Stimulated activated CD4-positive, alpha-beta T cell treated with anti-CD3 and anti-CD28 coated beads, Interleukin-1b, Interleukin-23, amount 100 ng/mL, for 48 hours (primary cell): ENCODE measurements around the gene SCAI.
"Not testable (repeated sequence)": the region's sequence is repeated elsewhere in the genome, so short reads cannot be mapped to it uniquely, and the experiment has no call there.

Experiments
- DNase-seq: peaks from one replicate; pipeline ENCODE4 v3.0.0-alpha.2; 2020

Gene SCAI

DNA sequence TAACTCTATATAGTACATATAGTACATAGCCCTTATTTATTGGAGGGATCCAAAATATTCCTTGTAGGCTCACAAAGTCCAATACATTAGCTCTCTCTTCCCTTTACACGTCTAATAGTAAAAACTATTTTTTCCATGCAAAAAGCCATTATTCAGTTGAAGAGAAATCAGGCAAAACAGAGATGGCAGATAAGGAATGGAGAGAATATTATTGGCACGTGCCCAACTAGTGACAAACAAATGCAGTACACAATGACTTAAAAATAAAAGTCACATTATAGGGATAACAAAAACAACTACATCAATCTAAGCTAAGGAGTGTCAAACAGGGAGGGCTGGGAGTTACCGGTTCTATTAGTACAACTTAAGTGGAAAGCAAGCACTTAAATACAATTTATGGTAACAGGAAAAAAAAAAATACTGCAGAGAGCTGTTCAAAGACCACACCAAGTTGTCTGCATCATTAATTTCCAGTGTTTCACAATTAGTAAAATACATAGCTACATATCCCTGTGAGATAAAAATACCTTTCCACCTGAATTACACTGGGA is 4.1 kb upstream of the SCAI start:
- DNase-seq: no peak

DNA sequence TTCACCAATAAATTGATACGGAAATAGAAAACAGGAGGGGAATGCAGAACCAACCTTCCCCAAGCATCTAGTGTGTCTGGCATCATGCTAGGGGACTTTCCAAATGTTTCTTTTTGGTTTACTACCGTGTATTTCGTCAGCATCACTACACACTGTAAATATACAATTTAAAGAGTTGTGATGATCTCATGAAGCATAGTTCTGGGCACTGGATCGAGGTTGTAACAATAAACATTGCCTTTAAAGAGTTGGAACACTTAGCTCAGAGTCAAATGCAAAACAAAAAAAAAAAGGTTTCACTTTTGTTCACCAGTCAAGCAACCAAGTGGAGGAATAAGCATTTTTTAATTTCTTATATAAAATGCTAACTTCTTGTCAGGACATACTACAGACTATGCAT is 2.9 kb upstream of the SCAI start:
- DNase-seq: no peak

DNA sequence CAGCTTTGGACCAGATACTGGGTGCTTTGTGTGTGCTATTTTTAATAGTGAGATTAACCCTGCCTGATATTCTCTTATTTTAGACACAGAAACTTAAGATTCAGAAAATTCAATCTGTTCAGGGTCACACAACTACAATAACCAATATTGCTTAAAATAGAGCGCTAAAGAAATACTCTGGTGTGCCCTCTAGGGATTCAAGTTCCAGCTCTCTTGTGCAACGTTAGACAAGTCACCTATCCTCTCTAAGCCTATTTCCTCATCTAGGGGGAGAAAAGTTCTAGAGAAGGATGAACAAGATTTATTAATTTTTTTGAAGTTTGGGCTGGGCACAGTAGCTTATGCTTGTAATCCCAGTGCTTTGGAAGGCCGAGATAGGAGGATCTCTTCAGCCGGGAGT is 2.1 kb upstream of the SCAI start:
- DNase-seq: no peak

DNA sequence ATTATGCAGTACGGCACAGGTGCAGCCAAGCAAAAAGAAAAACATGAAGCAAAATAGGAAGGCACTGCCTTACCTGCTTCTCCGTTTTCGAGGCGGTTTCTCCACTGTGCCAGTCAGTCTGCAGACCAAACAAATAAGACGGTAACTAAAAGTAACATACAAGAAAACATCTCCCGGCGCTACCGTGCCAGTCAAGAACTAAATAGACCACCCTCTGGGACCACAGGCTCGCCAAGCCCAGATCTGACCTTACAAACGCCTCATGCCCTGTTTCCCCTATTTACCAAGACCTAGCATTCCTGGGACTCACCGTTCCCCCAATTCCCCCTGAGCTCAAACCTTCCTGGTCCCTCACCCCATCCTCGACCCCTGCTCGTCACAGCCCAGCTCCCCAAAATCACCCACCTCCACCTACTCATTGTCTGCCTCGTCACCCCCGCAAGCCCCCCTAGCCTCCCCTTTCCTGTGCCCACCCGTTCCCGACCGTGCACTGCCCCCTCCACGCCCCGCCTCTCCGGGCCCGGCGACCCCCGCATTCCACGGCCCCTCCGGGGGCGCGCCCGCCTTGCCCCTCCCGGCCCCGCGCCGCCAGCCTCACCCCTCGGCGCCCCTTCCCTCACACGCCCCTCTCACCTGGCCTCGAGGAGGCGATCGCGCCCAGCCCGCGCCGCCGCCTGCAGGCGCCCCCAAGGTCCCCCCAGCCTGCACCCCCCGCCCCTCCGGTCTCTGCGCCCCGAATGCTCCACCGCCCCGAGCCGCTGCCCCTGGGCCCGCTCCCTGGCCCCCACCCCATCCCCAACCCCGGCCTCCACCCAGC is 560 bp downstream of the SCAI start:
- no peak for DNase-seq

DNA sequence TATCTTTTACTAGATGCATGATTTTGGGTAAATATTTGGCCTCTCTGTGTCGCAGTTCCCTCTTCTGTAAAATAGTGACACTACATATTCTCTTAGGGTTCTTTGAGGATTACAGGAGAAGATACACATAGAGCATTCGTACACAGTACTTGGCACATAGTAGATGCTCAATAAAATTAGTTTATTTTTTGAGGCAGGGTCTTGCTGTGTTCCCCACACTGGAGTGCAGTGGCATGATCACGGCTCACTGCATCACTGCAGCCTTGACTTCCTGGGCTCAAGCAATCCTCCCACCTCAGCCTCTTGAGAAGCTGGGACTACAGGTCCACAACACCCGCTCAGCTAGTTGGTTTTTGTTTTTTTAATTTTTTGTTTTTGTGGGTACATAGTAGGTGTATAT is 1.6 kb downstream of the SCAI start:
- no peak for DNase-seq

DNA sequence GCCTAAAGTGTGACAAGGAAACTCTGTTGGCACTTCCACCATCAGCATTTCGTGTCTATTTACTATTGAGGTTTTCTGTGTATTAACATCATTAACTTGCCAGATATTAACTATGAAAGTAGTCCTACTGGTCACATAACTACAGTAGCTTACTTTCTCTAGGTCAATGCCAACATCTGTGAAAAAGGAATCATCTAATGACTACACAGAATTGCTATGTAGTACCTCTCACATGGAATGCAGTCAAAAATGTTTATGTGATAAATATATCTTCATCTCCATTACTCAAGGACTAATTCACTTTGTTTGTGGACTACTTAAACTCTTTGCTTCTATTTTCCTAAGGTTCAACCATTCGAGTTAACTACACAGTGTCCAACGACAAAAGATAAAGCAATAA is 2.1 kb downstream of the SCAI start:
- DNase-seq: no peak

DNA sequence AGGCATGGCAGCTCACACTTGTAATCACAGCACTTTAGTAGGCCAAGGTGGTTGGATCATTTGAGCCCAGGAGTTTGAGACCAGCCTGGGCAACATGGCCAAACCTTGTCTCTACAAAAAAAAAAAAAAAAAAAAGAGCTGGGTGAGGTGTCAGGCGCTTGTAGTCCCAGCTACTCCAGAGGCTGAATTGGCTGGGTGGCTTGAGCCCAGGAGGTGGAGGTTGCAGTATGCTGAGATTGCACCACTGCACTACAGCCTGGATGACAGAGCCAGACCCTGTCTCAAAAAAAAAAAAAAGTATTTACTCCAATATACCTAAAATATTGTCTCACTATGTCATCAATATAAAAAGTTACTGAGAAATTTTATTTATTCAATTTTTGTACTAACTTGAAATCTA is 2.8 kb downstream of the SCAI start:
- DNase-seq: no peak

DNA sequence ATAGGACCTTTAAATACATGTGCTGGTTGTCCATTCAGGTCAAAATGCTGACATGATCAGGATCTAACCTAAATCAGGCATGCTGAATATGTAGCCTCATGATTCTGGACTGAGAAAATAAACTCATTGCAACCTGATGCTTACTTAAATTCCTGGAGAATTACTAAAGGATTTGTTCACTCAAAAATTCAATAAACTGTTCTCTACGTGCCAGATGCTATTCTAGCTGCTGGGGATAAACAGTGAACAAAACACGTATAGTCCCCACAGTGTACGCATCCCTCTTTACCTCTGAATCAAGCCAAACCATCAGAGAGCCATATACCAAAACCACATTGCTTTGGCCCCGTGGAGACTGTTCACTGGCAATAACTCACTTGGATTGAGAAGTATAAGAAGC is 6.1 kb downstream of the SCAI start:
- DNase-seq: no peak

DNA sequence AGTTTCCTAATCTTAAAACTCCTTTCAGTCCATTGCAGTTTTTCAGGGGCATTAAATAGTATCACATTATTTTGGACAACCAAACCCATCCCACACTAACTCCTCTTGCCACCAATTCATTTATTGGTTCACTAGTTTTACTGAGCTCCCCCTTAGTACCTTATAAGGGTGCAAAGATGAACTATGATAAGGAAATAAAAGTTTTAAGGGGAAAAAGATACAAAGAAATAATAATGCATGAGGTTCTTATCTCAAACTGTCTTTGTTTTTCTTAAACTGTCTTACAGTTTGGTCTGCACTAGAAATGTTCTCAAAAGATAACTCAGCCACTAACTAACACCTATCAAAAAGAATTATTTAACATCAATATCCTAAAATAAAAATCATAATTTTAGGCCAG is 8.4 kb downstream of the SCAI start:
- no peak for DNase-seq

DNA sequence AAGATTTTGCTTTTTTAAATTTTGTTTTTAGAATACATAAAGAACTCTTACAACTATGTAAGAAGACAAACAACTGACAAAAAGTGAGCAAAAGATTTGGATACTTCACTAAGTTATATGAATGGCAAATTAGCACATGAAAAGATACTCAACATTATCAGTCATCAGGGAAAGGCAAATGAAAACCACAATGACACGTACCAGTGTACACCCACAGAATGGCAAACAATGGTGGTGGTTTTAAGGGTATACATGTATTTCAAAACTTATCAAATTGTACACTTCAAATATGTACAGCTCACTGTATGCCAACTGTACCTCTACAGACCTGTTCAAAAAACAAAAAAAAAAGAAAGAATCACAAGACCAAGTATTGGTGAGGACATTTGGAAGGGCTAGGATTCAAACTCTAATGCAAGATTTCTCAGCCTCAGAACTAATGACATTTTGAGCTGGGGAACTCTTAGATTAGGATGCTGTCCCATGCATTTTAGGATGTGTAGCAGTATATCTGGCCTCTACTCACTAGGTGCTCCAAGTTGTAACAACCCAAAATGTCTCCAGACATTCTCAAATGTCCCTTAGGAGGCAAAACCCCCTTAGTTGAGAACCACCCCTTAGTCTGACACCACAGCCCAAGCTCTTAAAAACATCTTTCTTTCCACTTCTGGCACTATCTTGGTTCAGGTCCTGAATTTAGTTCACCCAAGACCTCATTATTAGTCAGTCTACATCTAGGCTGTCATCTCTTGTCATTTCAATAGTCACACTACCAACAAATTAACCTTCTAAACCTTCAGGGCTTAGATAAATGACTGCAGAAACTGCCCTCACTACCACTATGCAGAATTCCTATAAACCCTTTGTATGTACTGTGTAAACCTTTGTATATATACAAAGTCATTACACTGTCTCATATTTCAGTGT is 9.7 kb downstream of the SCAI start:
- peak; percentile 9 for DNase-seq

DNA sequence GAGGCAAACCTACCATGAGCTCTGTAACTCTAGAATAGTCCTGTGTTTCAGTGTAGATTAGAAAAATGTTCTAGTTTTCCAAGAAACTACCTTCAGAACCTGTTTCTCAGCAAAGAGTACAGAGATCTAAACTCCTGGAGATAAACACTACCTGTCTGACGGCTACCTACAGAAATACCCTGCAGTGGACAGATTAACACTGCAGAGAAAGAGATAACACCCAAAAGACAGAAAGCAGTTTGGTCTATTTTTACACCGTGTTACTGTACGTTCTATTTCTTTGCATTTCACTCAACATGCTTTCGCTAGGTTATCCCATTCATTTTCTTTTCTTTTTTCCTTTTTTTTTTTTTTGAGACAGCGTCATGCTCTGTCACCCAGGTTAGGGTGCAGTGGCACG is 11.6 kb downstream of the SCAI start:
- no peak for DNase-seq

DNA sequence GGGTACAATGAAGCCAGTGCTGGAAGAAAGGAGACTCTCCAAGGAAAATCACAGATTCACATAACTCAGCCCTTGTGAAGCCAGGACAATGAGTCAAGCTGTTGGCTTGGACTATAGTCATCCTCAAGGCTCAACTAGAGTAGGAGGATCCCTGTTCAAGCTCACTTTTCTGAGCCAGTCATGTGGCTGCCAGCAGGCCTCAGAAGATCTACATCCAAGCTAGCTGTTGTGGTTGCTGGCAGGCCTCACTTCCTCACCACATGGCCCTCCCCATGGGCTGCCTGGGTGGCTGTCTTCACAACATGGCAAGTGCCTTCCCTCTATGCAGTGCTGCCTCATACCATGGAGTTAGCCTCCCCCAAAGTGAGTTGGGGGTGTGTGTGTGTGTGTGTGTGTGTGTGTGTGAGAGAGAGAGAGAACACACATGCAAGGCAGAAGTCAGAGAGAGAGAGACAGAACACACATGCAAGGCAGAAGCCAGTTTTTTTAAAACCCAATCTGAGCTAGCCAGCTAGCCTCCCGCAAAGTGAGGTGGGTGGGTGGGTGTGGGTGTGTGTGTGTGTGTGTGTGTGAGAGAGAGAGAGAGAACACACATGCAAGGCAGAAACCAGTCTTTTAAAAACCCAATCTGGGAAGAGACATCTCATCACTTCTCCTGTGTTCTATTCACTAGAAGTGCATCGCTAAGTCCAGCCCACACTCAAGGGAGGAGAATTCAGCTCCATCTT is 17.1 kb downstream of the SCAI start:
- peak; percentile 82 for DNase-seq

DNA sequence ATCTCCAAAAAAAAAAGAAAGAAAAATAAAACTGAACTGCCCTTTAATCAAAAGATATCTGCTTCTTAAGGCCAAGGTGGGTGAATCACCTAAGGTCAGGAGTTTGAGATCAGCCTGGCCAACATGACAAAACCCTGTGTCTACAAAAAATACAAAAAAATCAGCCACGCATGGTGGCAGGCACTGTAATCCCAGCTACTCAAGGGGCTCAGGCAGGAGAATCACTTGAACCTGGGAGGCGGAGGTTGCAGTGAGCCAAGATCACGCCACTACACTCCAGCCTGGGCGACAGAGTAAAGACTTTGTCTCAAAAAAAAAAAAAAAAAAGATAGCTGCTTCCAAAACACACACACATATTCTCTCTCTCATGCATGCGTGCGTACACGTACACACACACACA is 17.8 kb downstream of the SCAI start:
- no peak for DNase-seq

DNA sequence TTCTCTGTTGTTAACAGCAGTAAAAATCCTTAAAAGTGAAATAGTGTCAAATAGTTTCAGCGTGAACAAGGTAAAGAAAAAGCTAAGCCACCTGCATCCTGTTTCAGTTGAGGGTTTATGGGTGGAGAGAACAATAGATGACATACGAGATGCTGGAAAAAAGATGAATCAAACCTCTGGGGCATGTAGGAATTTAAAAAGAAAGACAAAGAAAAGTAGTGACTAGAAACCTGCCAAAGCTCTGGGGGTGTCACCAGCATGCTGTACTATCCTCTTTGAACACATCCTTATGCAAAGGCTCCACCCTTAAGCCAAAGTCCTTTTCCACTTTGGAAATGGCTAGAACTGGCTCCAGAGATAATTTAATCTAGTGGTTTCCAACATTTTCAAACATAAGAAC is 22.2 kb downstream of the SCAI start:
- no peak for DNase-seq

DNA sequence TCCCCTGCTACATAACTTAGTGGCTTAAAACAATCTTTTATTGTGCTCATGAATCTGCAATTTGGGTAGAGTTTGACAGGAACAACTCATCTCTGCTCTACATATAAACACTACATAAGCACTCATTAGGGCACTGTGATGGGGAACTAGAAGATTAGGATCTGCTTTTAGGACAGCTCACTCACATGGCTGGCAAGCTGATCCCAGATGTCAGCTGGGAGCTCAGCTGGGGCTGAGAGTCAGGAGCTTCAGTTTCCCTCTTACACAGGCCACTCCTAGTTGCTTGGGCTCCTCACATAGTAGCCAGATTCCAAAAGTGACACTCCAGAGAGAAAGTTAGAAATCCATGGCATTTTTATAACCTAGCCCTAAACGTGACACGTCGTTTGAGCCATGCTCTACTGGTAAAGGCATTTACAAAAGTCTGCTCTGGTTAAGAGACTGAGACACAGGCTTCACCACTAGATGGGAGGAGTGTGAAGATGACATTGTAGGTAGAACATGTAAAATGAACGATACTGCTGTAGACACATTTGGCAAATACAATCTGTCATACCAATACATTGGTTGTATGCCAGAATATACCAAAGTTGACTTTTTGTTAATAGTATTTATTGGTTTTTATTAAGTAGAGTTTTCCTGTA is 23.6 kb downstream of the SCAI start:
- no peak for DNase-seq

DNA sequence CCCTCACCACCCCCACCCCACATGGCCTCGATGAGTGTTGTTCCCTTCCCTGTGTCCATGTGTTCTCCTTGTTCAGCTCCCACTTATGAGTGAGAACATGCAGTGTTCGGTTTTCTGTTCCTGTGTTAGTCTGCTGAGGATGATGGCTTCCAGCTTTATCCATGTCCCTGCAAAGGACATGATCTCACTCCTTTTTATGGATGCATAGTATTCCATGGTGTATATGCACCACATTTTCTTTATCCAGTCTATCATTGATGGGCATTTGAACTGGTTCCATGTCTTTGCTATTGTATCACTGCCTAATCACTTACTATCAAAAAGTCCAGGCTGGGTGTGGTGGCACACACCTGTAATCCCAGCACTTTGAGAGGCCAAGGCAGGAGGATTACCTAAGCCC is 24.6 kb downstream of the SCAI start:
- not testable (repeated sequence) for DNase-seq

DNA sequence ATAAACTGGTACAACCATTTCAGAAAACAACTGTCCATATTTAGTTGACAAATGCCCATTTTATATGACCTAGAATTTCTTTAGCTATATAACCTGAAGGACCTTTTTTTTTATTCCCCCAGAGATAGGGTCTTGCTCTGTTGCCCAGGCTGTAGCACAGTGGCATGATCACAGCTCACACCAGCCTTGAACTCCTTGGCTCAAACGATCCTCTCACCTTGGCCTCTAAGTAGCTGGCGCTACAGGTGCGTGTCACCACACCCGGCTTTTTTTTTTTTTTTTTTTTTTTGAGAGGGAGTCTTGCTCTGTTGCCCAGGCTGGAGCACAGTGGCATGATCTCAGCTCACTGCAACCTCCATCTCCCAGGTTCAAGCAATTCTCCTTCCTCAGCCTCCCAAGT is 28.8 kb downstream of the SCAI start:
- DNase-seq: not testable (repeated sequence)

DNA sequence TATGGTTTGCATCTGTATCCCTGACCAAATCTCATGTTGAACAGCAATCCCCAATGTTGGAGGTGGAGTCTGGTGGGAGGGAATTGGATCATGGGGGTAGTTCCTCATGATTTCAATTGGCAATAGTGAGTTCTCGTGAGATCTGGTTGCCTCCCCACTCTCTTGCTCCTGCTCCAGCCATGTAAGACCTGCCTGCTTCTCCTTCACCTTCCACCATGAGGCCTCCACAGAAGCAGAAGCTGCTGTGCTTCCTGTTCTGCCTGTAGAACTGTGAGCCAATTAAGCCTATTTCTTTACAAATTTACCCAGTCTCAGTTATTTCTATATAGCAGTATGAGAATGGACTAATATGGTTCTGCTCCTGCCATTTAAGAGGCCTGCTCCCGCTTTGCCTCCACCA is 32.9 kb downstream of the SCAI start:
- DNase-seq: no peak

DNA sequence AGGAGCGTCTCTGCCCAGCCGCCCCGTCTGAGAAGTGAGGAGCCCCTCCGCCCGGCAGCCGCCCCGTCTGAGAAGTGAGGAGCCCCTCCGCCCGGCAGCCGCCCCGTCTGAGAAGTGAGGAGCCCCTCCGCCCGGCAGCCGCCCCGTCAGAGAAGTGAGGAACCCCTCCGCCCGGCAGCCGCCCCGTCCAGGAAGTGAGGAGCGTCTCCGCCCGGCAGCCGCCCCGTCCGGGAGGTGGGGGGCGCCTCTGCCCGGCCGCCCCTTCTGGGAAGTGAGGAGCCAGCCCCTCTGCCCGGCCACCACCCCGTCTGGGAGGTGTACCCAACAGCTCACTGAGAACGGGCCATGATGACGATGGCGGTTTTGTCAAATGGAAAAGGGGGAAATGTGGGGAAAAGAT is 34.8 kb downstream of the SCAI start:
- DNase-seq: not testable (repeated sequence)

DNA sequence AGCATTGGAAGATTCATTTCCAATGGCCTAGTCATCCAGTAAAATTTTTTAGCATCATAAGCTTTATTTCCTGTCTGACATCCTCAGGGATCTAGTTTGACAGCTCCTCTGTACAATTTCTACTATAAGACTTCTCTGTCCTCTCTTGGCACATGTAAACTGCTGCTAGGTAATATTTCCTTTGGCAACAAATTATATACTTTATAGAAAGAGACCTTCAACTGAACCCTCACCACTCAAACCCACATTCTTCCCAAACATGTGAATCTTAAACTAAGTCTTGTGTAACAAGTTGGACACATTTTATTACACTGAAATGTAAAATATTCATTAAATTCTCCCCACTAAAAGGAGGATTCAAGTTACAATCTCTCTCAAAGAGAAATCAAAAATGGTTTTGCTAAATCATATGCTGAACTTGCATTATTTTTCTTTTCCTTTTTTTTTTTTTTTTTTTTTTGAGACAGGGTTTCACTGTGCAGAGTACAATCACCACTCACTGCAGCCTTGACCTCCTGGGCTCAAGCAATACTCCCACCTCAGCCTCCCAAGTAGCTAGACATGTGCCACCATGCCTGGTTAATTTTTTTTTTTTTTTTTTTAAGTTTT is 36.9 kb downstream of the SCAI start:
- no peak for DNase-seq

DNA sequence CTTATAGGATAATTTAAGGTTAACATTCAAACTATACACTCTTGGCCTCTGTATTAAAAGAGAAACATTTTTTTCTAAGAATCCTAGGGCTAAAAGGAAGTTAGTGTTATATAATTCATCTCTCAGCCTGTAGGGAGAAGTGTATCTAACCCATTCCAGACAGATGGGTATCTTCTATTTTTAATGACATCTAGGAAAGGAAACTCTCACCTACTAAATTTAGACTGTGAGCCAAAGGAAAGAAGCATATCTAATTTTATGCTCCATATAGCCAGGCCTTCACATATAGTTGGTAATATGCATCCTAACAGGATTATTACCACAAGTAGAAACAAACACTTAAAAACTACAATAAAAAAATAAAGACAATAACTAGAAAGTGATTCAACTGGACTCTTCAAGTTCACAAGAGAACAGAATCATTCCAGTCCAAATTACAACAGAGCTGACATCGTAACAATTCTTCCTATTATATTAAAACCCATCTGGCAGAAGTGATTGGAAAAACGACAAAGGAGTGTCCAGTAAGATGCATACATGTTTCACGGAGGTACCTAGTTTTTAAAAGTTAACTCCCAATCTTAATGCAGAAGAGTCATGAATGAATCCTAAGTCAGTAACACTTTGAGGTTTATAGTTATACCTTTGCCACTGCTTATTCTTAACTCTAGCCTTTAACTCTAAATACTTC is 39.4 kb downstream of the SCAI start:
- DNase-seq: no peak

DNA sequence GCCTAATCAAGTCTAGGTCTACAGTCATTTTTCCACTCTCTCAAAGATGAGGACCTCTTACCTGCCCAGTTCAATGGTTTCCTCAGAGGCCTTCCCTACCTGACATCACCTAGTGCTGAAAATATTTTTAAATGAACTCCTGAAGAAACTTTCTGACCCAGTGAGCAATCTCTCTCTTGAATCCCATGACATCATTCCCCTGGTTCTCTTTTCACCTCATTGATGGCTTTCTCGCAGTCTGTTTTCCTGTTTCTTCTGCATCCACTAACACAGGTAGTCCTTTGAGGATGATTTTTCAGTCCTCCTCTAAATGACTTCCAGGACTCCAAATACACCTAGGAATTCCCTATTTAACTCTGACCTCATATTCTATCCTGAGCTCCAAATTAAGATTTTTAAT is 40.3 kb downstream of the SCAI start:
- DNase-seq: no peak
